SKM-1 (cell line): ENCODE results near the gene SH2D3A.

Experiments used
- DNase-seq: peaks from one replicate; lab custom pipeline; 2025; ENCODE audit not compliant: unreplicated experiment; lab: John Stamatoyannopoulos, UW

Gene SH2D3A

DNA sequence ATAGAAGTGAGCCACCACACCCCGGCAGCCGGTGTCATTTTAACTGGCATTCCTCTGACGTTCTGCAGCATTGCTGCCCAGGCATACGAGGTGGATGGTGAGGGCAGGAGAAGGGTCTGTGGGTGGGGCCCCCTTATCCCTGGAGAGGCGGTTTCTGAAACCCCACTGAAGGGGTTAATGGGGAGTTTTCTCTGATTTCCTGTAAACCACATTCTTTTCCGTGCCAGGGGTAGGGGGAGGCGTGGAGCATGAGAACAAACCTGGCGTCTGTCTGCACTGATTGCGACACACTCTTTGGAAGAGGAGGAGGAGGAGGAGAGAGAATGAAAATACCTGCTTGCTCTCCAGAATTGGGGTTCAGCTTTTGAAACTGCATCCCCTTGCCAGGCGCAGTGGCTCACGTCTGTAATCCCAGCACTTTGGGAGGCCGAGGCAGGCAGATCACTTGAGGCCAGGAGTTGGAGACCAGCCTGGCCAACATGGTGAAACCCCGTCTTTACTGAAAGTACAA lies 44.1 kb downstream of the SH2D3A start:
- no peak for DNase-seq

DNA sequence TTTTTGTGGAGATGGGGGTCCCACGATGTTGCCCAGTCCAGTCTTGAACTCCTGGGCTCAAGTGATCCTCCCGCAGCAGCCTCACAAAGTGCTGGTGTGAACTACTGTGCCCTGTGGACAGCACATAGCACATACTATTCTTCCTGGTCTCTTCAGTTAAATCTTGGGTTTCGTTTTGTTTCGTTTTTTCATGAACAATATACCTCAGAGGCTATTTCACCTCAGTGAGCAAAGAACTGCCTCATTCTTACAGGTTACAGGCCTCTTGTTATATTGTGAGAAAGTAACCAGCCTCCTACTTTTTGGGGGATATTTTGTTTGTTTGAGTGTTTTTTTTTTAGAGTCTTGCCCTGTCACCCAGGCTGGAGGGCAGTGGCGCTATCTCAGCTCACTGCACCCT lies 45.5 kb downstream of the SH2D3A start:
- no peak for DNase-seq

DNA sequence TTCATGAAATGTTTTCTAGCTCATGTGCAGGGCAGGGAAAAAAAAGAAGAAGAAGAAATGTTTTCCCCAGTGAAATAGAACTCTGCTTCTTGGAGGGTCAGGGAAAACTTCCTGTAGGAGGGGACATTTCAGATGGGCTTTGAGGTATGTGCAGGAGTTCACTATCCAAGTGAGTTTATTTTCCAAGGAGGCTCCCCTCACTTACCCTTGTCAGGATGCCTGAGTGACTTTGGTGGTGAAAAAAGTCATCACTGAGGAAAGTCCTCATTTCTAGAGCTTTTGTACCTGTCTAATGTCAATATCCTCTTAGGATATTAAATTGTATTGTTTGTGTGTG lies 46.1 kb downstream of the SH2D3A start:
- no peak for DNase-seq

DNA sequence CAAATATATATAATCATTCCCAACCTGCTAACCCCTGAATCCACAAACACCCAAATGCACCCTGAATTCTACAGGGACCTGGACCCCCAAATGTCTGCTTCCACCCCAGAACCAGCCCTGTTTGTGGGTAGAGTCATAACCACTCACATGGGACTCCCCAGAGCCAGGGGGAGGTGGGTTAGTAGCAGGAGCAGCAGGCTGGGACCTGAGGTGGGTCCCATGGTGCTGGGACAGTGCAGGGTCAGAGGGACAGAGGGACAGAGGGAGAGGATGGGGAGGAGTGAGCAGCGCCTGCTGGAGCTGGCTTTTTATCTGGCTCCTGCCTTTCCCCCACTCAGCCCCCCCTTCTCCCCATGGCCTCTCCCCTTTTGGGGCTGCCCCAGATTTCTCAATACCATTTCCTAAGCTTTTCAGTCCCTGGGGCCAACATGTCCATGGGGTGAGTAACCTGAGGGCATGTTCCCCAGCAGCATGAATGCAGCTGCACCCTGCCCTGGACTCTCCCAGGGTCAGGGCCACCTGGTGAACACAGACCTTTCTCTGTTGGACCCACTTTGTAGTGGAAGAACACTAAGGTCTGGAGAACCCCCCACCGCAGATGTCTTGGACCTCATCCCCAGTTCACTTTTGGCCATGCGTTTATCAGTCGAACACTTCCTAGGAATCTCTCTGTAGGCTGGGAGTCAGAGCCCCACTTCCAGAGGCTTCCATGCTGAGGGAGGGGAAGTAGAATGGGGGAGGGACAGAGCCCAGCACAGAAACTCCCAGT lies 46.7 kb downstream of the SH2D3A start, which contains the start of gene C3:
TSS of gene C3 (minus strand) at position 282 of the 769 bp plus-strand sequence. CDS start at position 221, 61 bp downstream.
- DNase-seq, result peak; percentile 65

- DNase-seq, result no peak
Measured at GRCh38 chr19:6719992-6720368, 47.3 kb downstream of the SH2D3A start.

- DNase-seq, result no peak
Measured at GRCh38 chr19:6719540-6719861, 47.7 kb downstream of the SH2D3A start.

DNA sequence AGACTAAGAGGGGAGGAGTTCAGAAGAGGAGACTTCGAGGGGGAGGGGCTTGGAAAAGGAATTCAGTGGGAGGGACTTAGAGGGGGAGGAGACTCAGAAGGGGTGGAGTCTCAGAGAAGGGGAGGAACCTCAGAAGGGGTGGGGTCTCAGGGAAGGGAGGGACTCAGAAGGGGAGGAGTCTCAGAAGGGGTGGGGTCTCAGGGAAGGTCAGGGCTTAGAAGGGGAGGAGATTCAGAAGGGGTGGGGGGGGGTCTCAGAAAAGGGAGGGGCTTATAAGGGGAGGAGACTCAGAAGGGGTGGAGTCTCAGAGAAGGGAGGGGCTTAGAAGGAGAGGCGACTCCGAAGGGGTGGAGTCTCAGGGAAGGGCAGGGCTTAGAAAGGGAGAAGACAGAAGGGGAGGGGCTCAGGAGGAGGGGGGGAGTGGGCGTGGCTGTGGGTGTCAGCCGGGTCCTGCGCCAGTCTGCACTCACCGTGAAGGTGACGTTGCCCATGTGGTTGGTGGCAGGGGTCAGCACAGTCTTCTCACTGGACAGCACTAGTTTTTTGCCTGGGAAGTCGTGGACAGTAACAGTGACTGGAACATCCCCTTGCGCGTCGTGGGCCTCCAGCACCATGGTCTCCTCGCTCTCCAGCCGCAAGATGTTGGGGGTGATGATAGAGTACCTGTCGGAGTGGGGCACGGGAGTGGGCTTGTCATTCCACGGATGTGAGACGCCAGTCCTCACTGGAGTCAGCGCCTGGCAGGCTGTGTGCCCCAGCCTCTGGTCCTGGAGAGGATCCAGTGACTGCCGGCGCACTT lies 48.3 kb downstream of the SH2D3A start:
- peak; percentile 33 for DNase-seq

DNA sequence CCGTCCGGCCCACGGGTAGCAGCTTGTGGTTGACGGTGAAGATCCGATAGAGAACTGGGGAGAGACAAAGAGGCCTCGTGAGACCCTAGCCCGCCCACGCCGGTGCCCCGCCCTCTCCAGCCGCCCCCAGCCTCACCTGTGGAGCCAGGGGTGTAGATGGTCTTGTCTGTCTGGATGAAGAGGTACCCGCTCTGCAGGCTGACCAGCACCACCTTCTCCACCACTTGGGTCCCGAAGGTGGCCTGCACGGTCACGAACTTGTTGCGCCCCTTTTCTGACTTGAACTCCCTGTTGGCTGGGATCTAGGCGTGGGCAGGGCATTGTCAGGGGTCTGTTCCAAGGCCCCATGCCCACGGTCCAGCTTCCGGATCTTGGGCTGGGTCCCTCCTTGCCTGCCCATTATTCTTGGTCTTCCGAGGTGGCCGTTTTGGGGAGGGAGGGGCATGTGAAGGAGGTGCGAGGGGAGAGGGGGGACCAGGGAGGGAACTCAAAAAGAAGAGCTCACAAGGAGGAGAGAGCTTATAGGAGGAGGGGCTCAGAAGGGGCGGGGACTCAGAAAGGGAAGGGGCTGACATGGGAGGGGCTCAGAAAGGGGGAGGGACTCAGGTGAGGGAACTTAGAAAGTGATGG lies 49.0 kb downstream of the SH2D3A start:
- DNase-seq, result no peak

GRCh38 chr19:6717441-6717971 lies 49.7 kb downstream of the SH2D3A start:
- DNase-seq, result no peak

DNA sequence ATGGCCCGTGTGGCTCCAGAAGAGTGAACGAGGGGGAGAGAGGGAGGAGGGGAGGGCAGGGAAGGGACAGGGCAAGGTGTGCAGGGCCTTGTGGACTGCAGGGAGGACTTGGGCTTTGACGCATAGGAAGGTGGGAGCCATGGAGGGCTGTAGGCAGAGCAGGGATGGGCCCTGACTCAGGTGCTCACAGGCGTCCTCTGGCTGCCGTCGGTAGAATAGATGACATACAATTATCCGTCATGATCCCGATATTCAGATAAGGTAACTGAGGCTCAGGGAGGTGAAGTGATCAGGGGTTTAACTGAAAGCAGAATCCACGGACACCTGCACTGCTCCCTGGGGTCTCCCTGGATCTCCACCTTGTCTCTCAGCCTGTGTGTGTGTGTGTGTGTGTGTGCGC lies 50.2 kb downstream of the SH2D3A start:
- DNase-seq, result no peak

DNA sequence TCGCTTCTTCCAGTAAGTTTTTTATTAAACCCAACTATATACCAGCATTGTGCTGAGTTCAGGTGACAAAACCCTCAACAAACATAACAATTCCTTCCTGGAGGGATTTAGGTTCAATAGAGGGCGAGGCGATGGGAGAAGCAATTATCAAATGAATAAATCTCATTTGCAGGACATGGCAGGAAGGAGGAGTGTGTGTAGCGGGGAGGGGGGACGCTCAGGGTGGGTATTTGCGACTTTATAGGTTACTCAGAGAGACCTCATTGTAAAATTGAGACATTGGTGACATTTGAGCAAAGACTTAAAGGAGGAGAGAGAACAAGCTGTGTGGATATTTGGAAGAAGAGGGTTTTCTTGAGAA lies 50.6 kb downstream of the SH2D3A start:
- no peak for DNase-seq

- no peak for DNase-seq
Measured at GRCh38 chr19:6714749-6715555, 52.3 kb downstream of the SH2D3A start.

- DNase-seq, result no peak
Measured at GRCh38 chr19:6713773-6714692, 53.2 kb downstream of the SH2D3A start.

DNA sequence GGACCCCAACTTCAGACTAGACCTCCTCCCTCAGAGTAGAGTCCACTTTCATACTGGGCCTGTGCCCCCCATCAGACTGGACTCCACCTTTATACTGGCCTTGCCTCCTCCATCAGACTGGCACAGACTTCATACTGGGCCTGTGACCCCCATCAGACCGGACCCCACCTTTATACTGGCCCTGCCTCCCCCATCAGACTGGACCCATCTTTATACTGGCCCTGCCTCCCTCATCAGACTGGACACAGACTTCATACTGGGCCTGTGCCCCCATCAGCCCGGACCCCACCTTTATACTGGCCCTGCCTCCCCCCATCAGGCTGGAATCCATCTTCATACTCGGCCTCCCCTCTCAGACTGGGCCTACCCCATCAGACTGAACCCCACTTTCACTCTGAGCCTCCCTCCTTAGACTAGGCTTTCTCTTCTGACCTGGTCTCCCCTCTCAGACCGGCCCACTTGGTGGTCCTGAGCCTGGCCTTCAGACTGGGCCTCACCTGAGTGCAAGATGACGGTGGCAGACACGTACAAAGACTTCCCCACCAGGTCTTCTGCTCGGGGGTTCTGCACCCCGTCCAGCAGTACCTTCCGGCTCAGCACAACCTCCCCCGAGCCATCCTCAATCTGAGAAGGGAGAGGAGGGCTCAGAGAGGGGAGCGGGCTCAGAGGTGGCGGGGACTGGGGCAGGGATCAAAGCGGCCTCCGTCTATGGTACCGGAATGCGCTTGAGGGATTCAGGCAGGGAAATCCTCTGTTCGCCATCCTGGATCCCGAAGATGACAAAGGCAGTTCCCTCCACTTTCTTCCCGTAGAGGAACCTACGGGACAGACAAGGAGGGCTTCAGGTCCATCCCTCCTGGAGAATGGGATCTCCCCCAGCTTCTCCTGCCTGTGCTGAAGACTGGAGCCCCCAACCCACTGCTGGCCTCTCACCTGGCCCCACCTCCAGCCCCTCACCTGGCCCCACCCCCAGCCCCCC lies 54.3 kb downstream of the SH2D3A start:
- DNase-seq, result no peak

GRCh38 chr19:6712231-6712630 lies 55.0 kb downstream of the SH2D3A start:
- no peak for DNase-seq

DNA sequence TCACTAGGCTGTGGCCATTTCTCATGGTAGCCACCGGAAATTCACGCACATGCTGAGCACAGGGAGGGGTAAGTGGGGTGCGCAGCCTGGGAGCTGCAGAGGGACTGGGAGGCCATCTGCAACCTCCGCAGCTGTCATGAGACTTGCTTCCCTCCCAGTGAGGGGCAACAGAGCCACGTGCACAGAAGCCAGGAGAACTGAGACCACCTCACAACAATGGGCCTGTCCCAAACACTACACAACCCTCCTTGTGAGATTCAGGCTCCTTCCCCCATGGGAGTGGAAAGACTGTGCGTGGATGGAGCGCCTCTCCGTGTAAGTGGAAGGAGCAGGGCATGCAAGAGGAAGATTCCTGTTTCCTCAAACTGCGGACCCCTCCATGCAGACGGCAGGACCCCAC lies 55.6 kb downstream of the SH2D3A start:
- no peak for DNase-seq

- no peak for DNase-seq
Measured at GRCh38 chr19:6711078-6711361, 56.2 kb downstream of the SH2D3A start.

- no peak for DNase-seq
Measured at GRCh38 chr19:6710273-6711077, 56.8 kb downstream of the SH2D3A start.
